ENCODE measurements around the gene PRKN.

- TF ChIP-seq POLR2A (IDR thresholded peaks at IDR 0.05), result no peak
- no peak for TF ChIP-seq CTCF (IDR thresholded peaks at IDR 0.05)
Observed at GRCh38 chr6:161413355-161413771, 1314.2 kb downstream of the PRKN start.
